Measurements from ENCODE around the gene NDUFV2.

- TF ChIP-seq POLR2AphosphoS5 (IDR thresholded peaks at IDR 0.05; ENCODE audit: borderline replicate concordance, low read depth, low read length) = no peak
- TF ChIP-seq EZH2 (IDR thresholded peaks at IDR 0.05) = no peak
Observed at GRCh38 chr18:9096685-9097084, 5.8 kb upstream of the NDUFV2 start.

Measured in SK-N-MC (cell line).